Transverse colon (tissue), 4 donors: ENCODE results near the gene ADAM11. TPM values are rescaled to one million over a fixed set of nuclear protein-coding genes. Genes with fewer than 3 reads are reported as not detected.

Experiments used
- DNase-seq: peaks from one replicate; pipeline ENCODE4 v3.0.0-alpha.2; 2019
- H3K27ac ChIP-seq, 4 donors: fragments of 200-600 bp; sonication (generic); 2 replicates each; pipeline ENCODE4 v1.5.1; 2016 to 2018; ENCODE audit warnings: inconsistent platforms in 4 of 4
- H3K27me3 ChIP-seq: fragments of 200-600 bp; sonication (generic); 2 replicates; pipeline ENCODE4 v1.5.1; 2017; ENCODE audit warnings: inconsistent platforms
- H3K36me3 ChIP-seq, 4 donors: fragments of 200-600 bp; sonication (generic); 2 replicates each; pipeline ENCODE4 v1.5.1; 2017 to 2019; ENCODE audit warnings: inconsistent platforms in 4 of 4
- H3K4me1 ChIP-seq, 4 donors: fragments of 200-600 bp; sonication (generic); 2 replicates each; pipeline ENCODE4 v1.5.1; 2017 to 2020; ENCODE audit warnings: inconsistent platforms in 4 of 4
- H3K4me3 ChIP-seq, 4 donors: fragments of 200-600 bp; sonication (generic); 1 replicate in 1 of 4; 2 replicates in 3 of 4; pipeline versions ENCODE4 v1.5.1 to v1.6.1; 2017 to 2019; ENCODE audit warnings: inconsistent platforms in 4 of 4
- H3K9me3 ChIP-seq, 2 donors: fragments of 200-600 bp; sonication (generic); 2 replicates each; pipeline ENCODE4 v1.5.1; 2017 to 2019; ENCODE audit warnings: inconsistent platforms in 2 of 2
- CTCF ChIP-seq, 5 experiments: fragments of 200-600 bp in 3 of 5; fragments of 450-650 bp in 2 of 5; sonication (generic) in 3 of 5; IDR thresholded peaks; 1 replicate in 2 of 5; 2 replicates in 3 of 5; pipeline ENCODE4 v1.5.1; 2016 to 2017; ENCODE audit warnings: antibody characterized with exemption in 5 of 5, inconsistent platforms in 3 of 5, mild to moderate bottlenecking in 2 of 5, moderate library complexity in 1 of 5
- EP300 ChIP-seq: sonication (generic); formaldehyde crosslinking; IDR thresholded peaks from one replicate; pipeline ENCODE4 v1.6.1; 2017; ENCODE audit warnings: antibody characterized with exemption, low read depth
- POLR2A ChIP-seq: fragments of 450-650 bp; IDR thresholded peaks from one replicate; pipeline ENCODE4 v1.6.1; 2016; ENCODE audit warnings: antibody characterized with exemption, mild to moderate bottlenecking, moderate library complexity
- POLR2AphosphoS5 ChIP-seq, 3 donors: sonication (generic); formaldehyde crosslinking; IDR thresholded peaks; one replicate each; pipeline ENCODE4 v1.6.1; 2016; ENCODE audit warnings: antibody characterized with exemption in 3 of 3
- WGBS, 2 donors: methylation state at CpG; one replicate each; pipeline ENCODE4 v1.1.5; 2018; ENCODE audit warnings: low coverage in 1 of 2; 5-methylcytosine and 5-hydroxymethylcytosine counted together
- in situ Hi-C, 4 donors: fragments of 200-750 bp; cut with MboI; loops; one replicate each; pipeline versions ENCODE4 v1.15.0 to v1.15.1; 2017; ENCODE audit warnings: low sequenced_read_pairs in 3 of 4, low pct_ligation_motif_present in 1 of 4, low pct_unique_long_range_greater_than_20kb in 1 of 4
- intact Hi-C: fragments of 100-400 bp; cut with DNase I; formaldehyde crosslinking; loops from one replicate; pipeline ENCODE4 v1.15.1; 2023; ENCODE audit warnings: low total_unique reads
- total RNA-seq, 4 donors: library from RNA; depleted of rRNA; stranded (reverse); fragments of >200 nt; gene quantifications; one replicate each; pipeline ENCODE4 v1.1.0, GENCODE V29; 2016

The ADAM11 gene
- total RNA-seq, 4 donors from 2014 or later, result 0.37 to 2.0 (median 0.72) TPM

- peak overlapping the region; percentile 70 to 85 (median 78) for H3K27ac ChIP-seq
These were observed 37.9 kb downstream of the ADAM11 start for GRCh38 chr17:44796731-44797130.

GRCh38 chr17:44797802-44798201 is 39.0 kb downstream of the ADAM11 start:
- in situ Hi-C loops, result no loop called here
- WGBS, 2 donors, result 74 to 78% methylated on average over 3 to 11 of the region's 11 CpGs

More at GRCh38 chr17:44796731-44797130, 37.9 kb downstream of the ADAM11 start:
- H3K4me3 ChIP-seq, result no peak overlapping the region
- WGBS, 2 donors, result 86 to 88% methylated on average over 9 of the region's 9 CpGs
- H3K27me3 ChIP-seq, result no peaks in the 10 kb centered on the region
- in situ Hi-C loops, result no loop called here
- DNase-seq, result no peak
- TF ChIP-seq POLR2AphosphoS5 (IDR thresholded peaks at IDR 0.05) (no peak), EP300 (no peak), POLR2A (no peak), CTCF (IDR thresholded peaks at IDR 0.05) (no peak)
- intact Hi-C loops, result no loop called here
- no peaks in the 10 kb centered on the region for H3K36me3 ChIP-seq
- H3K9me3 ChIP-seq, result no peaks in the 10 kb centered on the region
- peaks cover 0 to 10% (median 2%) of the 10 kb centered on the region in 4 donors for H3K4me1 ChIP-seq

DNA sequence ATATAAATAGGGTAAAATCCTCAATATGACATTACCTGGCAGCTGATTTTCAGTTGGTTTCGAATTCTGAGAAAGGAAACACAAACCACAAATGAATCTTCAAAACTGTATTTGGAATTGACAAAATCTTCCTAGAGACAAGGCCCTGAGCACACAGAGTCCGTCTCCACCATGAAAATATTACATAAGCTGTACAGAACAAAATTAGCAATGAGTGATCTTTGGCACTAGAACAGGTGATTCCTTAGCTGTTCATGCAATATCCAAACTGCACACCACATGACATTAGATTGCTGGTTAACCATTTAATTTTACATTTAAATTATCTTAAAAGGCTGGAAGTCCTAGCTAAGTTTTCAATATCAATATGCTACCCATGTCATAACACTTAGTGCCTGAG is 39.6 kb downstream of the ADAM11 start:
- peak overlapping the region; percentile 70 to 85 (median 78) for H3K27ac ChIP-seq
- intact Hi-C loops (no loop called here), in situ Hi-C loops (no loop called here)
- no peaks in the 10 kb centered on the region for H3K9me3 ChIP-seq
- no peaks in the 10 kb centered on the region for H3K27me3 ChIP-seq
- DNase-seq, result no peak
- WGBS, 2 donors, result 56 to 60% methylated on average over 2 of the region's 2 CpGs
- no peak for TF ChIP-seq POLR2A
- no peak for TF ChIP-seq CTCF (IDR thresholded peaks at IDR 0.05)
- no peak for TF ChIP-seq POLR2AphosphoS5 (IDR thresholded peaks at IDR 0.05)
- TF ChIP-seq EP300, result no peak
- peaks cover 0 to 24% (median 4%) of the 10 kb centered on the region in 4 donors for H3K4me1 ChIP-seq
- no peaks in the 10 kb centered on the region for H3K36me3 ChIP-seq
- H3K4me3 ChIP-seq, result no peak overlapping the region

More at GRCh38 chr17:44797802-44798201, 39.0 kb downstream of the ADAM11 start:
- no peaks in the 10 kb centered on the region for H3K27me3 ChIP-seq
- DNase-seq, result no peak
- peak in 1 of 3 donors; percentile 15 for TF ChIP-seq POLR2AphosphoS5 (IDR thresholded peaks at IDR 0.05)
- no peak for TF ChIP-seq POLR2A
- intact Hi-C loops, result no loop called here
- no peak overlapping the region for H3K4me3 ChIP-seq
- no peaks in the 10 kb centered on the region for H3K36me3 ChIP-seq
- H3K4me1 ChIP-seq, result peaks cover 0 to 19% (median 3%) of the 10 kb centered on the region in 4 donors
- no peaks in the 10 kb centered on the region for H3K9me3 ChIP-seq
- H3K27ac ChIP-seq, result peak overlapping the region; percentile 70 to 85 (median 78)

GRCh38 chr17:44801880-44802279 is 43.1 kb downstream of the ADAM11 start:
- H3K4me3 ChIP-seq, result no peak overlapping the region
- 81 to 93% methylated on average over 5 of the region's 5 CpGs for WGBS, 2 donors
- intact Hi-C loops, result no loop called here
- no peaks in the 10 kb centered on the region for H3K9me3 ChIP-seq
- in situ Hi-C loops, result no loop called here
- peaks cover 4% of the 10 kb centered on the region for H3K27me3 ChIP-seq
- H3K27ac ChIP-seq, result peak overlapping the region; percentile 67 to 85 (median 78)
- H3K36me3 ChIP-seq, result no peaks in the 10 kb centered on the region
- no peak for TF ChIP-seq EP300
- TF ChIP-seq POLR2A, result no peak
- TF ChIP-seq POLR2AphosphoS5 (IDR thresholded peaks at IDR 0.05), result no peak
- TF ChIP-seq CTCF (IDR thresholded peaks at IDR 0.05), result no peak
- no peak for DNase-seq
- H3K4me1 ChIP-seq, result peaks cover 0 to 29% (median 2%) of the 10 kb centered on the region in 4 donors
